GM06990 (cell line): ENCODE measurements around the gene ST8SIA5.

Source experiments
- DNase-seq: peaks from one replicate; pipeline ENCODE4 v3.0.0-alpha.2; 2011; ENCODE audit not compliant: insufficient read length; ENCODE audit errors: extremely low read depth
- H3K27me3 ChIP-seq: replicated peaks from 2 replicates; pipeline ENCODE4 v1.6.0; 2011; ENCODE audit warnings: low read length; ENCODE audit not compliant: control insufficient read depth, insufficient read depth
- H3K36me3 ChIP-seq: 2 replicates; pipeline ENCODE4 v1.5.1; 2011; ENCODE audit warnings: low read length; ENCODE audit not compliant: control insufficient read depth, insufficient read depth
- H3K4me3 ChIP-seq: replicated peaks from 2 replicates; pipeline ENCODE4 v1.5.1; 2011; ENCODE audit warnings: low read depth, mild to moderate bottlenecking, control low read depth, low read length
- CTCF ChIP-seq: IDR thresholded peaks from 2 replicates; pipeline ENCODE4 v1.5.1; 2011; ENCODE audit warnings: low read length, control low read depth, mild to moderate bottlenecking, inconsistent platforms; ENCODE audit not compliant: insufficient read depth, poor library complexity, severe bottlenecking

ST8SIA5 gene

GRCh38 chr18:46657115-46657955 is 99.5 kb downstream of the ST8SIA5 start, which contains the start of gene LOXHD1:
LOXHD1 (minus strand) TSS chr18:46657220; CDS start chr18:46657033, 187 bp downstream.
- no peaks in the 10 kb centered on the region for H3K36me3 ChIP-seq
- no peak for DNase-seq

GRCh38 chr18:46656326-46657114 is 100.3 kb downstream of the ST8SIA5 start:
- H3K27me3 ChIP-seq = no peaks in the 10 kb centered on the region; the same call in 1 of the 2 replicates
- TF ChIP-seq CTCF = no peak
- H3K36me3 ChIP-seq = no peaks in the 10 kb centered on the region
- no peak for DNase-seq
- H3K4me3 ChIP-seq = no peak overlapping the region

More at GRCh38 chr18:46657115-46657955, 99.5 kb downstream of the ST8SIA5 start, which contains the start of gene LOXHD1:
- Histone ChIP-seq H3K4me3 (no peak within 1 kb of the TSS), H3K27me3 (no peaks in the 10 kb centered on the region; the same call in 1 of the 2 replicates)
- TF ChIP-seq CTCF = no peak

- Histone ChIP-seq H3K36me3 (no peaks in the 10 kb centered on the region), H3K4me3 (no peak overlapping the region), H3K27me3 (no peaks in the 10 kb centered on the region; the same call in 1 of the 2 replicates)
- no peak for DNase-seq
- no peak for TF ChIP-seq CTCF
Observed at GRCh38 chr18:46652372-46652771, 104.5 kb downstream of the ST8SIA5 start.

GRCh38 chr18:46650681-46651080 is 106.2 kb downstream of the ST8SIA5 start:
- Histone ChIP-seq H3K36me3 (no peaks in the 10 kb centered on the region), H3K27me3 (peaks cover 2% of the 10 kb centered on the region), H3K4me3 (no peak overlapping the region)
- no peak for TF ChIP-seq CTCF
- no peak for DNase-seq

GRCh38 chr18:46649071-46649862 is 107.6 kb downstream of the ST8SIA5 start:
- no peak for DNase-seq
- no peak overlapping the region for H3K4me3 ChIP-seq
- H3K36me3 ChIP-seq = no peaks in the 10 kb centered on the region
- H3K27me3 ChIP-seq = peaks cover 2% of the 10 kb centered on the region
- no peak for TF ChIP-seq CTCF
